H1 (cell line): ENCODE results near the gene SMIM31.

Experiments
- BRCA1 ChIP-seq: IDR thresholded peaks from 2 replicates; pipeline ENCODE4 v1.6.1; 2012; ENCODE audit warnings: low read depth, low read length, improper control_type of control experiment
- CHD1 ChIP-seq: IDR thresholded peaks from 2 replicates; pipeline ENCODE4 v1.6.1; 2012; ENCODE audit warnings: low read depth, low read length, improper control_type of control experiment
- CHD2 ChIP-seq: IDR thresholded peaks from 2 replicates; pipeline ENCODE4 v1.6.1; 2012; ENCODE audit warnings: low read length, improper control_type of control experiment
- CREB1 ChIP-seq: IDR thresholded peaks from 2 replicates; pipeline ENCODE4 v1.6.1; 2012; ENCODE audit warnings: inconsistent platforms
- GABPA ChIP-seq: IDR thresholded peaks from 2 replicates; pipeline ENCODE4 v1.6.1; 2011; ENCODE audit warnings: mild to moderate bottlenecking, low read length, moderate library complexity, borderline replicate concordance; ENCODE audit not compliant: insufficient read depth
- HDAC2 ChIP-seq, 2 experiments: fragments of 300-600 bp in 1 of 2; sonication (generic) in 1 of 2; IDR thresholded peaks; 2 replicates each; pipeline ENCODE4 v1.6.1; 2011 to 2012; ENCODE audit warnings: low read depth in 2 of 2, low read length in 2 of 2, mild to moderate bottlenecking in 2 of 2, moderate library complexity in 2 of 2, borderline replicate concordance in 1 of 2, inconsistent platforms in 1 of 2
- JUND ChIP-seq: IDR thresholded peaks from 2 replicates; pipeline ENCODE4 v1.6.1; 2011; ENCODE audit warnings: mild to moderate bottlenecking, improper control_type of control experiment, low read length
- KDM1A ChIP-seq: fragments of 200-600, 300-600 bp; sonication (generic); IDR thresholded peaks from 2 replicates; pipeline ENCODE4 v1.7.1; 2016; ENCODE audit warnings: mild to moderate bottlenecking, low read length, borderline replicate concordance
- MAX ChIP-seq: IDR thresholded peaks from 2 replicates; pipeline ENCODE4 v1.6.1; 2012; ENCODE audit warnings: inconsistent platforms
- NRF1 ChIP-seq: IDR thresholded peaks from 2 replicates; pipeline ENCODE4 v1.6.1; 2011; ENCODE audit warnings: mild to moderate bottlenecking, low read depth, low read length, improper control_type of control experiment
- POLR2AphosphoS5 ChIP-seq: IDR thresholded peaks from 2 replicates; pipeline ENCODE4 v1.6.1; 2011; ENCODE audit warnings: low read depth, low read length
- SIN3A ChIP-seq, 2 experiments: IDR thresholded peaks in 1 of 2; conservative IDR thresholded peaks in 1 of 2; 2 replicates each; pipeline ENCODE4 v1.6.1; 2011 to 2012; ENCODE audit warnings: low read length in 2 of 2, improper control_type of control experiment in 1 of 2, low read depth in 1 of 2, mild to moderate bottlenecking in 1 of 2
- YY1 ChIP-seq: IDR thresholded peaks from 2 replicates; pipeline ENCODE4 v1.6.1; 2011; ENCODE audit warnings: low read depth, mild to moderate bottlenecking, low read length
- ZNF274 ChIP-seq: IDR thresholded peaks from 2 replicates; pipeline ENCODE4 v1.7.0; 2012; ENCODE audit warnings: low read length, borderline replicate concordance; ENCODE audit errors: extremely low read depth

GRCh38 chr4:164716901-164717300, 37.0 kb upstream of the SMIM31 start:
- TF ChIP-seq SIN3A (conservative IDR thresholded peaks at IDR 0.05 in 1 of 2, IDR thresholded peaks at IDR 0.05 in 1 of 2; ENCODE audit: low read depth in 1 of 2, low read length in 2 of 2), result no peak
- no peak for TF ChIP-seq POLR2AphosphoS5
- no peak for TF ChIP-seq CHD2
- no peak for TF ChIP-seq KDM1A
- TF ChIP-seq HDAC2 (IDR thresholded peaks at IDR 0.05; ENCODE audit: borderline replicate concordance in 1 of 2, low read depth in 2 of 2, low read length in 2 of 2), result no peak
- no peak for TF ChIP-seq JUND
- no peak for TF ChIP-seq BRCA1
- TF ChIP-seq CREB1, result no peak
- TF ChIP-seq GABPA, result no peak
- TF ChIP-seq MAX, result no peak
- no peak for TF ChIP-seq ZNF274
- no peak for TF ChIP-seq NRF1
- no peak for TF ChIP-seq YY1
- no peak for TF ChIP-seq CHD1
